Endothelial cell of umbilical vein (primary cell): ENCODE data around the gene TRPM7.

Experiments
- CTCF ChIP-seq, 2 donors: IDR thresholded peaks; 1 replicate in 1 of 2; 2 replicates in 1 of 2; pipeline ENCODE4 v1.5.1; 2011; ENCODE audit warnings: low read length in 2 of 2, mild to moderate bottlenecking in 2 of 2, moderate library complexity in 2 of 2, control low read depth in 1 of 2, inconsistent platforms in 1 of 2, low read depth in 1 of 2; ENCODE audit not compliant: insufficient read depth in 1 of 2; ENCODE audit errors: extremely low read depth in 1 of 2
- EZH2 ChIP-seq: IDR thresholded peaks from 2 replicates; pipeline ENCODE4 v1.6.1; 2012; ENCODE audit warnings: borderline replicate concordance, low read depth, mild to moderate bottlenecking, moderate library complexity, low read length, inconsistent platforms; ENCODE audit not compliant: severe bottlenecking
- FOS ChIP-seq: IDR thresholded peaks from 2 replicates; pipeline ENCODE4 v1.6.1; 2011; ENCODE audit warnings: mild to moderate bottlenecking, low read length, moderate library complexity, borderline replicate concordance; ENCODE audit not compliant: insufficient read depth
- GATA2 ChIP-seq: IDR thresholded peaks from 2 replicates; pipeline ENCODE4 v1.7.0; 2011; ENCODE audit warnings: low read depth, mild to moderate bottlenecking, moderate library complexity, mixed read lengths, low read length; ENCODE audit not compliant: insufficient read length, insufficient read depth
- JUN ChIP-seq: IDR thresholded peaks from 2 replicates; pipeline ENCODE4 v1.6.1; 2011; ENCODE audit warnings: borderline replicate concordance, low read depth; ENCODE audit not compliant: insufficient read length, insufficient read depth
- MAX ChIP-seq: IDR thresholded peaks from 2 replicates; pipeline ENCODE4 v1.6.1; 2011; ENCODE audit not compliant: insufficient read depth, insufficient read length
- MYC ChIP-seq: IDR thresholded peaks from one replicate; pipeline ENCODE4 v1.6.1; 2011; ENCODE audit warnings: mild to moderate bottlenecking, low read depth, low read length
- POLR2A ChIP-seq: IDR thresholded peaks from 2 replicates; pipeline ENCODE4 v1.6.1; 2012; ENCODE audit warnings: low read depth, mild to moderate bottlenecking, control low read depth, low read length
- POLR2AphosphoS5 ChIP-seq: IDR thresholded peaks from 2 replicates; pipeline ENCODE4 v1.6.1; 2012; ENCODE audit warnings: low read depth, mild to moderate bottlenecking, control low read depth, low read length, moderate library complexity; ENCODE audit not compliant: insufficient read depth

- TF ChIP-seq CTCF (IDR thresholded peaks at IDR 0.05; ENCODE audit: extremely low read depth in 1 of 2, insufficient read depth in 1 of 2, low read depth in 1 of 2, low read length in 2 of 2) (no peak), MYC (no peak), POLR2A (no peak), EZH2 (no peak), MAX (no peak), JUN (no peak), FOS (no peak), POLR2AphosphoS5 (no peak), GATA2 (no peak)
Measured at GRCh38 chr15:50544368-50544767, 142.2 kb downstream of the TRPM7 start.
